A549 (cell line): ENCODE data around the gene RORC.

Experiments used
- BHLHE40 ChIP-seq: IDR thresholded peaks from 2 replicates; pipeline ENCODE4 v1.6.1; 2012; ENCODE audit warnings: low read depth, low read length, inconsistent platforms
- POLR2A ChIP-seq: IDR thresholded peaks from 2 replicates; pipeline ENCODE4 v1.6.1; 2012; ENCODE audit warnings: mild to moderate bottlenecking, low read length

DNA sequence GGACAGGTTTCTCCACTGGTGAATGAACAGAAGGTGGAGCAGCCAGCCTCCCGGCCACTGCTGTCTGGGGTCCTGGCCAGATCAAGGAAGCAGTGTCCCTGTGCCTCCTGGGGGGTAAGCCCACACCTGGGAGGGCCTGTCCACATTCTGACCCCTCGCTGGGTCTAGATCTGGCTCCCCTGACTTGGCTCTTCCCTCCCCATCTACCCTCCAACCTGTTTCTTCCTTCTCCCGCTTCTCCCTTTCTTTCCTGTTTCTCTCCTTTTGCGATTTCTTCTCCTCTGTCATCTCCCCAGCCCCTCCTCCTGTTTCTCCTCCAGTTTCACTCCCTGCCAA lies 378 bp downstream of the RORC start:
- no peak for TF ChIP-seq POLR2A
- no peak for TF ChIP-seq BHLHE40
